OCI-LY7 (cell line): Measurements from ENCODE around the gene NINJ2.

Experiments
- EZH2phosphoT487 ChIP-seq: fragments of 200-600 bp; sonication (generic); IDR thresholded peaks from 2 replicates; pipeline ENCODE4 v1.6.1; 2018; ENCODE audit warnings: low read depth, borderline replicate concordance, mild to moderate bottlenecking, mixed run types, antibody characterized with exemption, low read length, moderate library complexity, mixed read lengths
- TF ChIP-seq, protein P1 (sequence below): fragments of 200-600 bp; sonication (generic); conservative IDR thresholded peaks from 2 replicates; pipeline ENCODE4 v1.5.1; 2014; ENCODE audit warnings: mild to moderate bottlenecking, antibody characterized with exemption, low read length, moderate library complexity, mixed read lengths

DNA sequence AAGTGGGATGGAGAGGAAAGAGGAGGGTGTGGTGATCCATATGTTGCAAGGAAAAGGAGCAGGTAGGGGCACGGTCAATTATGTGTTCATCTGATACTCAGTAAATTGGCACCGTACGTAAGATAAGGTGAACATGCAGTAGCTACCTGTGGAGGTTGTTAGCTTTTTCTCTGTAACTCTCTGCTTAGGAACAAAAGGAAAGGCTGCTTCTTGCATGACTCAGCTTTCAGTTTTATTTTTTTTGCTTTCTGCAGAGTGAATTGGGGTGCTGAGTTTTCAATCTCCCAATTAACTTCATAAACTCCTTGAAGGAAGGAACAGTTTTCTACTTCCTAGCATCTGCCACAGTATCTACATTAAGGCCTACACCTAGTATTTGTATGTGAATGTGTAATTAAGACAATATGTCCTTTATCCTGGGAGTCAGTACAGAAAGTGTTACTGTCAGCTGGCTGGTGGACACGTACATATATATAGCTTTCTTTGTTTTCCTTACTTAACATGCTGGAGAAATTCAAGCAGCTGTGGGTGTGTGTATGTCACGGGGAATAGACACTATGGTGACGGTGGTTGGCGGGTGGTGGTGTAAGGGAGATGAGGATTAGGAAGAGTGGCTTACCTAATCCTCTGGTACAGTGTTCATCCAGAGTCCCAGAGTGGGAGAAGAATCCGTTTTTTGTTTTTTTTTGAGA, 49.1 kb upstream of the NINJ2 start:
- TF ChIP-seq, protein P1, sequence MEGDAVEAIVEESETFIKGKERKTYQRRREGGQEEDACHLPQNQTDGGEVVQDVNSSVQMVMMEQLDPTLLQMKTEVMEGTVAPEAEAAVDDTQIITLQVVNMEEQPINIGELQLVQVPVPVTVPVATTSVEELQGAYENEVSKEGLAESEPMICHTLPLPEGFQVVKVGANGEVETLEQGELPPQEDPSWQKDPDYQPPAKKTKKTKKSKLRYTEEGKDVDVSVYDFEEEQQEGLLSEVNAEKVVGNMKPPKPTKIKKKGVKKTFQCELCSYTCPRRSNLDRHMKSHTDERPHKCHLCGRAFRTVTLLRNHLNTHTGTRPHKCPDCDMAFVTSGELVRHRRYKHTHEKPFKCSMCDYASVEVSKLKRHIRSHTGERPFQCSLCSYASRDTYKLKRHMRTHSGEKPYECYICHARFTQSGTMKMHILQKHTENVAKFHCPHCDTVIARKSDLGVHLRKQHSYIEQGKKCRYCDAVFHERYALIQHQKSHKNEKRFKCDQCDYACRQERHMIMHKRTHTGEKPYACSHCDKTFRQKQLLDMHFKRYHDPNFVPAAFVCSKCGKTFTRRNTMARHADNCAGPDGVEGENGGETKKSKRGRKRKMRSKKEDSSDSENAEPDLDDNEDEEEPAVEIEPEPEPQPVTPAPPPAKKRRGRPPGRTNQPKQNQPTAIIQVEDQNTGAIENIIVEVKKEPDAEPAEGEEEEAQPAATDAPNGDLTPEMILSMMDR: no peak
- TF ChIP-seq EZH2phosphoT487: no peak
